DND-41 (cell line): Measurements from ENCODE around the gene ZFAND6.

Experiments used
- EZH2 ChIP-seq: IDR thresholded peaks from 3 replicates; pipeline ENCODE4 v1.6.1; 2012; ENCODE audit warnings: borderline replicate concordance, low read depth, mild to moderate bottlenecking, moderate library complexity, low read length, inconsistent platforms; ENCODE audit not compliant: severe bottlenecking
- TF ChIP-seq, protein P1 (sequence below): IDR thresholded peaks from 2 replicates; pipeline ENCODE4 v1.5.1; 2012; ENCODE audit warnings: borderline replicate concordance, low read length, moderate library complexity, mild to moderate bottlenecking; ENCODE audit not compliant: poor library complexity, severe bottlenecking; ENCODE audit errors: extremely low read depth

DNA sequence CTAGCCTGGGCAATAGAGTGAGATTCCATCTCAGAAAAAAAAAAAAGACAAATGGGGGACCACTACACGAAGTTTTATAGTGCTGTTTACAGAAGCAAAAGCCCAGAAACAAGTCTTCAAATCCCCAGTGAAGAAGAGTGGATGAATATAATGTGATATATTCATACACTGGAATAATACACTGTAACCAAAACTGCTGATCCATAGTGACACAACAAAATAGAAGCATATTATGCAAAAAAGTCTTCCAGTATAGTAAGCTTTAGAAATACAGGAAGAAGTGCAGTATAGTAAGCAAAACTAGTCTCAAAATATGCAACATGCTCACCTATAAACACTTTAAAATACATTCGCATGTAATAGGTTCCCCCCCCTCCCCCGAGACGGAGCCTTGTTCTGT lies 81.4 kb downstream of the ZFAND6 start:
- TF ChIP-seq, protein P1, sequence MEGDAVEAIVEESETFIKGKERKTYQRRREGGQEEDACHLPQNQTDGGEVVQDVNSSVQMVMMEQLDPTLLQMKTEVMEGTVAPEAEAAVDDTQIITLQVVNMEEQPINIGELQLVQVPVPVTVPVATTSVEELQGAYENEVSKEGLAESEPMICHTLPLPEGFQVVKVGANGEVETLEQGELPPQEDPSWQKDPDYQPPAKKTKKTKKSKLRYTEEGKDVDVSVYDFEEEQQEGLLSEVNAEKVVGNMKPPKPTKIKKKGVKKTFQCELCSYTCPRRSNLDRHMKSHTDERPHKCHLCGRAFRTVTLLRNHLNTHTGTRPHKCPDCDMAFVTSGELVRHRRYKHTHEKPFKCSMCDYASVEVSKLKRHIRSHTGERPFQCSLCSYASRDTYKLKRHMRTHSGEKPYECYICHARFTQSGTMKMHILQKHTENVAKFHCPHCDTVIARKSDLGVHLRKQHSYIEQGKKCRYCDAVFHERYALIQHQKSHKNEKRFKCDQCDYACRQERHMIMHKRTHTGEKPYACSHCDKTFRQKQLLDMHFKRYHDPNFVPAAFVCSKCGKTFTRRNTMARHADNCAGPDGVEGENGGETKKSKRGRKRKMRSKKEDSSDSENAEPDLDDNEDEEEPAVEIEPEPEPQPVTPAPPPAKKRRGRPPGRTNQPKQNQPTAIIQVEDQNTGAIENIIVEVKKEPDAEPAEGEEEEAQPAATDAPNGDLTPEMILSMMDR: no peak
- no peak for TF ChIP-seq EZH2
